Measurements from ENCODE around the gene B3GALT4.
A peak's percentile ranks its signal among the peaks of the same experiment; 100 is the strongest.

The B3GALT4 gene

DNA sequence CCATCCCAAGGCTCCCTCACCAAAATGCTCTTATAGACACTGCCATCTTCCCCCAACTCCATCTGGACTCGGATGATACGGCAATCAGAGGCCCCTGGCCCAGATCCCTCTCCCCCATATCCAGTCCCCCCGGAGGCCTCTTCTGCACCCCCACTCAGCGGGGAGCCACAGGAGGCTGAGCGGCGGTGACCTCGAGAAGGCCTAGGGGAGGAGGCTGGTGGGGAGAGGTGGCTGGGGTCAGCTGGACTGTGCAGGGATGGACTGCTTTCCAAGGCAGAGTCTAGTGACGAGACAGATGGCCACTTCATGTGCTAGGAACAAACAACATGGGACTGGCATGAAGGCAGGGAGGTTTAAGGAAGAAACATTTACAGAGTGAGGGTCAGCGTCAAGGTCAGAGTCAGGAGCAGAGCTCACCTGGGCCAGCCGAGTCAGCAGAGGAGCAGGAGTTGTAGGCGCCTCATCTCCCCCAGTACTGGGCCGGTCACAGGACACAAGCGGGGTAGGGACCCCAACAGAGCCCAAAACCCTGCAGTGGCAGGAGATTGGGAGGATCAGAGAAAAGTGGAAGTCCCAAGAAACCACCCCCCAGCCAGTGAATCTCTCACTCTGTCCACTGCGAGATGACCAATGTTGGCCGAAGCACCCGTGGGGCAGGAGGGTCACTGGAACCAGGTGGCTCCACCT lies 16.2 kb downstream of the B3GALT4 start:
- DNase-seq: no peak

DNA sequence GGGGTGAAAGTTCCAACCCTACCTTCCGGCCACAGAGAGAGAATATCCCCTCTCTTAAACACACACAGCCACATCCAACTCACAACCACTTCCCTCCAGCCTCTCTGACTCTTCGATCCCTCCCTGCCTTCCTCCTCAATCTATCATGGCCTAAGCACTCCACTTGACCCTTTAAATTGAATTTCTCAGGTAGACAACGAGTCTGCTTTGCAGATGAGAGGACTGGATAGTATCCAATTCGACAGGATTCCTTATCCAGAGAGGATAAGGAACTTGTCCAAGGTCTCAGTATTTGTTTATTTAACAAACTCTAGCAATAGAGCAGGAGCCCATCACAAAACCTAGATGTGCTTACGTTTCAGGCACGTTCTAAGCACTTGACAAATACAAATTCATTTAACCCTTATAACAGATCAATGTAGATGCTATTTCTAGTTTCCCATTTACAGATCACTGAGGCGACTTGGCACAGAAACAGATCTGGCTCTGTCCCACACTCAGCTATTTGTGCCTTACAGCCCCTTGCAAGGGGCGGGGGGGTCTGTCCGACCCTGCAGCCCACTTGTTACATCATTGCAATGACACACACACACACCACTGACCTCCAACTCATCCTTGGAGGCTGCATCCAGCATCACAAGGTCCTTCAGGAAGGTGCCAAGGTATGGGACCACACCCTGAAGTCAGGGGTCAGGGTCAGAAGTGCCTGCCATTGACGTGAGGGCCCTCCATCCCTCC lies 17.3 kb downstream of the B3GALT4 start:
- DNase-seq: no peak

DNA sequence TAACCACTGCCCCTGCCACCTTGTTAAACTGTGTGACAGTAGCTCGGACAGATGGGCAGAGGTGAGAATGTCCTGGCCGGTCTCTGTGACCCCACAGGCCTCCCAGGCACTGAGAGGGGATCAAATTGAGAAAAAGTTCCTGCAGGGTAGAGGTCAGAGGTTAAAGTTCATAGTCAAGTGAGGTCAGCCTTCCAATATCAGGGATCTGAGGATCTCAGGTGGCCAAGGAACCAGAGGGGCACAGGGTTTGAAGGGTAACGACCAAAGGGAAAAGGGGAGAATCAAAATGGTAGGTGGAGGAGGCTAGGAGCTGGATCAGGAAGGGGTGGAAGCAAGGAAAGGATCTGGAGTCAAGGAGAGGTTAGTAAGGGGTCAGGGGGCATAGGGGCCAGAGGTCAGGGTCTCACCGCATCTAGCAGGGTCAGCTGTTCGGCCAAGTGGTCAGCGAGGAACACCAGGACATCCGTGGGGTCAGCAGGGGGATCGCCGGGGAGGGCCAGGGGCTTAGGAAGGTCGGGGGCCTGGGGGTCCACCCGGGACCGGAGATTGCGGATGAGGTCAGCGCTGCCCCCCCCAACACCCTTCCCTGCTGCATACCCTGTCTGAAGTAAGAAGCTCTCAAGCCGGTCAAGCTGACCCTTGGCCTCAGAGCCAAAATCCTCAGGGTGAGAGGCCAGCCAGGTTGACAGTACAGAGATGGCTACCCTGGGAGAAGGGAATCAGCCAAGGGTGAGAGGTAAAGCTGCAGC lies 18.9 kb downstream of the B3GALT4 start:
- DNase-seq: no peak

DNA sequence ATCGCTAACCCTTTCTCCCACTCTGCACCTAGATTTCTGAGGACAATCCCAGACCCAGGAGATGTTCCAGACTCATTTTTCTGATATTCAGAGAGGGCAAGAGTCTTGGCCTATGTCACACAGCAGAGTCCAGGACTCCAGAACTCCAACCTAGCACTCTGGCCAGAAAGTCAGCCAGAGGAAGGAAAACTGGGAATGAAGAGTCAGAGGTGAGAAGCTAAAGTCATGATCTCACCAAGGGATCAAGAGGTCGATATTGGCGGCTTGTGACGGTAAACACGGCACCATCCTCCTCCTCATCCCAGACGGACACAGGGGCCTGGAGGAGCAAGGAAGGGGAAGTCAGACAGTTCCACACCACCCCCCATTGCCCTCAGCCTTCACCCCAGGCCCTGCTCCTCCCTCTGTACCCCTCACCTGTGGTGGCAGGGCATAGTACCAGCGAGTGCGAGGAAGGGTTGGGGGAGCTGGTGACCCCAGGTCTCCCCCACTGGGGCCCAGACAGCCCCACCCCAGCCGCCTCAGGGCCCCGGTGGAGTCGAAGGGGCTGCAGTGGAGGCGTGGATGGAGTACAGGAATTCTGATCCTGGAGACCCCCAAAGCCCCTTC lies 20.0 kb downstream of the B3GALT4 start:
- no peak for DNase-seq

DNA sequence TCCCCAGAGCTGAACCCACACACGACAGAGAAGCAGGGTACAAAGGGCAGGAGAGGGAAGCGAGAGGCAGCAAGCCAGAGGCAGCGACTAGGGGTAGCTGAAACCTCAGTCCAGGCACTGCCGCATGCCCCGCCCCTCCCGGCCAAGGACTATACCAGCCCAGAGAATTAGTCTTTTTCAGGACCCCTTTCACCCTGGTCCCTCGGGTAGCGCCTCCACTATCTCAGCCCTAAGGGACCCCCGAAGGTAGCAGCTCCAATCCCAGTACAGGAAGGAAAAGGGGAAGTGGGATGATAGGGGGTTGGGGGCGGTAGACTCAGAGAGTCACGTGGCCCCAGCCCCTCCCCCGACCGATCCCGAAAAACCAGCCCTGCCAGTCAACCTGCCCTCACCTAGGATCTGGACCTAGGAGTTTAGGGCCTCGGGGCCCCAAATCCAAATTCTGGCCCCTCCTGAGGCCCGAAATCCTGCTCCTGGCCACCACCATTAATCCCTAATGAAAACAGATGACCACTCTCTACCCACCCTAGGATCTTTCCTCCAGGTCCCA lies 20.6 kb downstream of the B3GALT4 start:
- peak; percentile 74 for DNase-seq

DNA sequence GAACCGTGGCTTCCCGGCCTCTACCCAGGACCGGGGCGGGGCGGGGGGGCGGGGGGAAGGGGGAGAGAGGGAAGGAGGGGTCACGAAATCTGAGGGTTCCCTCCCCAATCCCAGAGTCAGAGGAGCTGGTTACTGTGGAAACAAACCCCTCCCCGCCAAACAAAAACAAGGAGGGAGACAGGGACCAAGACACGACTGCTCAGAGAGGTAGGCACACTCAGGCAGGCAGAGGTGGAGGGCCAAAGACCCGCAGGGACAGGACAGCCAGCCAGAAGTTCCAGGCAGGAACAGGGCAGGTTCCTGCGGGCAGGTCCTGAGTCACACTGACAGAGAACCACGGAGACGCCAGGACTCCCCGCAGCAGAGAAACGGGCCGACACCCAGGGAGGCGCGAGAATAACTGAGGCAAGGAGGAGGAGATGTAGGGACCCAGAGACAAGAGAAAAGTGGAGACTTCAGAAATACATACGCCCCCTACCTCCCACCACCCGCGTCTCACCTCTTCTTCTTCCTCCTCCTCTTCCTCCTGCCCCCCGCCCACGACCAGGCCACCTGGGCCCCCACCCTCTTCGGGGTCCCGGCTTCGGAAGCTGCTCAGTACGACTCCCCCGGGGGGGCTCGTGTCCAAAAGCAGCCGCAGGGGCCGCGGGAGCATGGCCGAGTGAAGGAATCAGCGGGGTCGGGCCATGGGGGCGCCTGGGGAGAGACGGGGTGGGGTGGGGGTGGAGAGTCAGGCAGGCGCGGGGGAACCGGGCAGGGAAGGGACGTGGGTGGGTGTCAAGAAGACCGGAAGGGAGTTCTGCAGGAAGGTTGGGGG lies 21.2 kb downstream of the B3GALT4 start:
- peak; percentile 85 for DNase-seq

DNA sequence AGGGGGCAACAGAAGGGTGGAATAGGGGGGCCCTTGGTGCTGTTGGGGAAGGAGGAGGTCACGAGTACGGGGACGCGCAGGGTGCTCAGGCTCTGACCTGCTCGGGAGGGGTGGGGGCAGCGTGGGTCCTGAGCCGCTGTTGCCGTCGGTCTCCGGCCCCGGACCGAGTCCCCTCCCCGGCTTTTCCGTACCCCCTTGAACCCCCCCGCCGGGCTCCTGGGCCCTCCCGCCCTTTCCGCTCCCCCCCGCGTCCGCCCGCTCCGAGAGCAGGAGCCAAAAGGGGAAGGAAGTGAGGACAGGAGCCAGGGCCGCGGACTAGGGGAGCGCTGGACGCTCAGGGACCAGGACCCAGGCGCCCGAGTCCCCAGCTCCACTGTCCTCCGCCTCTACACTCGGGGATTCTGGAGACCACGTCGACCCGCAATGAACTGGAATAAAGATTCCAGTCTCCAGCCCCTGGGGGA lies 21.9 kb downstream of the B3GALT4 start, which contains the start of gene RGL2:
TSS of gene RGL2 (minus strand) at position 170 of the 464 bp plus-strand sequence. CDS start 332 bp downstream, outside the sequence.
- DNase-seq: peak; percentile 93

DNA sequence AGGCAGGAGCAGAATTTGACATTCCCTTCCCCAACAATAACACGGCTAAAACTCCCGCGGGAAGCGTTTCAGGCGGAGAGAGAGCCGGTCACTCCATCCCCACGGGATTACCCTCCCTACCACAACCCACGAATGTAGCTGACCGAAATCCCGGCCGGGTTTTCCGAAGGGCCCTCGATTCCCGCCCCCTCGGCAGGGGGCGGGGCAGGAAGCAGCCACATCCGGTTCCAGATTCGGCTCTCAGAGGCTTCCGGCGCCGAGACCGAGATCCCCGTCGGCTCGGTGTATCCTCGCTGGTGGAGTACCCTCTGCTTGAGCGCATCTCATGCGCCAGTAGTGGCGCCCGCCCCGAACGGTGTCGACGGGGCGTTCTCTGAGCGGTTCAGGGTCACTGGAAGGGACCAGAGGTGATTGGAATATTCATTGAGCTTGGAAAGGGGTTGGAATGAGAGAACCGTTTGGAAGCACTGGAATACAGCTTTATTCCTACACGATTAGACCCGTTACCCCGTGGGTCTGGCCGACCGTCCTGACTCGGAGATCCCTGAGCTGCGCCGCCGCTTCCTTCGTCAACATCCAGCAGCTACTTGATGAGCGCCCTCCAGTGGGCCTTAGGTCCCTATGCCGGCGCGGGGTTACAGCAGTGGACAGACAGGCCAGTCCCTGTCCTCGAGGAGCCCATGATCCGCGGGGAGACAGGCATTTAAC lies 22.5 kb downstream of the B3GALT4 start:
- peak; percentile 99 for DNase-seq

DNA sequence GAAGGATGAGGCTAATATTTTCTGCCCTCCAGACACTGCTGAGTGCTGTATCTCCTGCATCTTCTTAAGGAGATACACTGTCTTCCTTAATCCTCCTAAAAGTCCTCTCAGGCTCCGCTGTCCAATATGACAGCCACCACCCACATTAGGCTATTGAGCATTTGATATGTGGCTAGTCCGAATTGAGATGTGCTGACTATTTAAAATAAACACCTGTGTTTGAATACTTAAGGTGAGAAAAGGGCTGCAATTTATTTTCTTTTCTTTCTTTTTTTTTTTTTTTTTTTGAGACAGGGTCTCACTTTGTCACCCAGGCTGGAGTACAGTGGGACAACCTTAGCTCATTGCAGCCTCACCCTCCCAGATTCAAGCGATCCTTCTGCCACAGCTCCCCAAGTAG lies 25.0 kb downstream of the B3GALT4 start:
- no peak for DNase-seq

DNA sequence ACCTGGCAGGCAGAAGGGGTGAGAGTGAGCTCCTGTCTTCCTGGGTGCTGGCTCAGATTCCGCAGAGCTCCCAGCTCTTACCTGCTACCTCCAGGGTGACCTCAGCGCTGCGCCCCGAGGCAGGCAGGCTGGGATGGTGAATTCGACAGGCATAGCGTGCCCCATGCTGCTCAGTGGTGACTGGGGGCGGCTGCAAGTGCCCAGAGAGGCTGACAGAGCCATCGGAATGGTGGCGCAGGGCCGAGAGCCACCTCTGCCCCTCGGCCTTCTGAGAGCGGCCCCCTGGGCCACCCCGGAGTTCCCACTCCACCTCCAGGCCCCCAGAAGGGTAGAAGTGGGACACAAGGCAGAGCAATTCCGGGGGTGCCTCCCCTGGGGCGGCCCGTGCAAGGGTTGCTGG lies 27.3 kb downstream of the B3GALT4 start:
- no peak for DNase-seq

DNA sequence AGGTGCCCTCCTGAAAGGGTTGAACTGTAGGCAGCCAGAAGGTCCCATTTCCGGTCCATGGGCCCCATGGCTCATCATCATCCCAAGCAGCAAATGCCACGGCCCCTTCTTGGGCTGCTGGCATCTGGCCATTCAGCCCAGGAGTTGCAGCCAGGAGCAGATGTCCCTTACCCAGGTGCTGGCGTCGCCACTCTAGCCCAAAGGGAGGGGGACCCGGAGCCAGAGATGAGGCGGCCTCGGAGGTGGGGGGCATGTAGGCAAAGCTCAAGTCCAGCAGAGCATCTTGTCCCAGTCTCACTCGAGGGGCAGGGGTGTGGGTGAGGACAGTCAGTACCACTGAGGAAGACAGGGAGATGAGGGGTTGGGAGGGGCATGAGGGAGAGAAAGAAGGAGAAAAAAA lies 28.1 kb downstream of the B3GALT4 start:
- no peak for DNase-seq

DNA sequence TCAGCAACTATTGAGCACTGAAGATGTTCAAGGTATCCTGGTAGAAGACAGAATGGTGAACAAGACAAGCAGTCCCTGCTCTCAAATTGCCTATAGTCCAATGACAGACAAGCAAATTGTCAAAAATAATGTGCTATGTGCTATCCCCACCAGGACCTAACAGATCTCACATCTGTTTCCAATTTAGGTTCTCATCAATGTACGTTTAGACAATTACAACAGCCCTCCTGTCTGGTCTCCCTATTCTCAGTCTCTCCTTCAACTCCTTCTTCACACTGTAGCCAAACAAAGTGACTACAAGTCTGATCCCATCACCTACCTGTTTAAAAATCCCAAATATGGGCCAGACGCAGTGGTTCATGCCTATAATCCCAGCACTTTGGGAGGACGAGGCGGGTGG lies 29.4 kb downstream of the B3GALT4 start:
- DNase-seq: no peak

DNA sequence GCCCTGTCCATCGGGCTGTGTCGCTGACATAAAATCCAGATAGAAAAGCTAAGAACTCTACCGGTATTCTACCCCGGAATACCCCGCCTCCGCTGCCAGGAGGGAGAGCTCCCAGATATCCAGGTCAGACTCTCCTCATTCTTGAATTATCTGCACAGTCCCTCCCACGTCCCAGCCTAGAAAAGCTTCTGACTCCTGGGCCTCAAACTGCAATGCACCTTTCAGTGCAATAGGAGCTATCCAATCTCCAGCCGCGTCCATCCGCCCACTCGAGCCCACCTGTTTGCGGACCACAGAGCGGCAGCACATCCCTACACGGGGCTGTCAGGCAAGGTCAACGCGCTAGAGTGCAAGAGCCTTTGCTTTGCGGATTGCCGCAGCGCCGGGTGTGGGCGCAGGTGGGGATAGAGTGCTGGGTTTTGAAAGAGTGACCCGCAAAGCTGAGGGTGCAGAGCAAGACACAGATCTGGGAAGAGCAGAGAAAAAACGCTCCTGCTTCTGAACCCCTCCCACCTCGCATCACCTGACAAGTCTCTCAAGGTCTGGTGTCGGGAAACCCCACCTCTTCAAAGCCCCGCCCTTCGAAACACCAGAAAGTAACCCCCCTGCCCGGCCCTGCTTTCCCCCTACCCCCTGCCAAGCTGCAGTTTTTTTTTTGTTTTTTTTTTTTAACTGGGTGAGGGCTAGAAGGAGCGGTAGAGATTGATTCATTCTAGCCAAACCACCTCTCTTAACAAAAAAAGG lies 35.6 kb downstream of the B3GALT4 start:
- peak; percentile 72 for DNase-seq

DNA sequence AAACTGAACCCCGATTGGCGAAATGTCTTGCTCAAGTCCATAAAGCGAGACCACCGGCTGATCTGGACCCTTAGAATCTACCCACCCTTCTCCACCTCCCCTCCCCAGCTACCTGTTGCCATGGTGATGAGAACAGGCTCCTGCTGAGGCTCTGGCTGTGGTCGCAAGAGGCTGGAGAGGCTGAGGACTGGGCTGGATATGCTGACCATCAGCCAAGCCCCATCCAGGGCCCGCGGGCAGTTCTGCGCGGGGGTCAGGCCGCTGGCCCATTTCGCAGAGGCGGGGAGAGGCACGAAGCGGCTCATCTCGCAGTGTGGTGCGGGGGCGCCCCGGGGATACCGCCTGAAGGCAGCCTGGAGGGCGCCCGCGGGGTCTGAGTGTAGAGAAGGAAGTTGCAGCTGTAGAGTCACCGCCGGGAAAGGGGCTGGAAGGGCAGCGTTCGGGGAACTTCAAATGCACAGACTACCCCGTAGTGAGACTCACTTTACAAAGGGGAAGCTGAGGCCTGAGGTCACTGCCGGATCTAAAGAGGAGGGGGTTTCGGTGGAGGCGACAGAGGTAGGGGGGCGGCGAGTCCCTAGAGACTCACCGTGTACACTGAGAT lies 36.3 kb downstream of the B3GALT4 start:
- DNase-seq: peak; percentile 79

DNA sequence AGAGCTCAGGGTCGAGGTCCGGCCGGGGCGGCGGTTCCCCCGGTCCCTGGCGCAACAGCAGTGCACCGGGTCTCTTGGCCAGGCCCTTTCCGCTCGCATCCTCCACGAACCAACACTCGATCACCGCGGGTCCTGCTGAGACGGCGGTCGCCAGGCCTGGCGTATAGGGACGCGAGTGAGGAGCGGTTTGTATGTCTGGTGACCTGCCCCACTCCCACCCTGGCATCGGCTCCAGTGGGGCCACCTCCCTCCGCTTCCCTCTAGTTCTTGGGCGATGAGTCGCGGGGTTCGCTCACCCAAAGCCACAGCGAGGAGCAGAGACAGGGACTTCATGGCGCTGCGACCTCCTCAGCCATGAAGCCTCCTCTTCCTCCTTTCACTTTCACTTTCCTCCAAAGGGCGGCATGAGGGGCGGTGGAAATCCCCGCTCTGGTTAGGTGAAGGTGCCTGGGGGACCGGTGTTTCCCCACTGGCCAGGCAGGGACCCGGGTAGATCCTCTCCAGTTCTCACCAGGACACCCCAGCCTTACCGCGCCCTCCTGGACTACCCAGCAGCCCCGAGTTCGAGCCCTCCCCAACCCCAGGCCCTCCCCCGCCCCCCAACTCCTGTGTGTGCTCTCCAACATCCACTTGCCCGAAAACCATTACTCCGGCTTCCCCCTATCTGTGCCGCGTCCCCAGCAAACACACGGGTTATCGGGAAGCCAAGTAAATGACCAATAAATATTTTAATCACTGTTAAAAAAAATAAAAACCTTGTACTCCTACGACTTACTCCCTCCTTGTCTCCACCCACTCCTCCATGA lies 37.0 kb downstream of the B3GALT4 start, which contains the start of gene TAPBP:
TSS of gene TAPBP (minus strand) at position 370 of the 806 bp plus-strand sequence. CDS start at position 333, 37 bp downstream.
- DNase-seq: peak; percentile 90

DNA sequence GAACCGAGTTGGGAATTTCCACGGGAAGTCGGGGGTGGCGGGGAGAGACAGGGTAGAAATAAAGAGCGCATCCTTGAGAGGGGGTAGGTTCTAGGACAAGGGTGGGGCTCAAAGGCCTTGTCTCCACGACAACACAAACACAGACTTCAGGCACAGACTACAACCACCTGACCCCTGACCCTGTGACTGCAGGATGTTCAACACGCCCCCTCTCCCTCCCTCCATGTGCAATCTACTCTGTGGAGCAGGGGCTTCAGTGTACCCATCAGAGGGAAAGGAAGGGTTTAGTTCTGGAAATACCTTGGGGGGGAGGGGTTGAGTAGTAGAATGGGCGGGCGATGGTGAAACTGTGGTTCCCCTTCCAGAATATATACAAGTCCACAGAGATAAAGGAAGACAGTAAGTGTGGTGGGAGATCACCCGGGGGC lies 37.6 kb downstream of the B3GALT4 start:
- peak; percentile 82 for DNase-seq

DNA sequence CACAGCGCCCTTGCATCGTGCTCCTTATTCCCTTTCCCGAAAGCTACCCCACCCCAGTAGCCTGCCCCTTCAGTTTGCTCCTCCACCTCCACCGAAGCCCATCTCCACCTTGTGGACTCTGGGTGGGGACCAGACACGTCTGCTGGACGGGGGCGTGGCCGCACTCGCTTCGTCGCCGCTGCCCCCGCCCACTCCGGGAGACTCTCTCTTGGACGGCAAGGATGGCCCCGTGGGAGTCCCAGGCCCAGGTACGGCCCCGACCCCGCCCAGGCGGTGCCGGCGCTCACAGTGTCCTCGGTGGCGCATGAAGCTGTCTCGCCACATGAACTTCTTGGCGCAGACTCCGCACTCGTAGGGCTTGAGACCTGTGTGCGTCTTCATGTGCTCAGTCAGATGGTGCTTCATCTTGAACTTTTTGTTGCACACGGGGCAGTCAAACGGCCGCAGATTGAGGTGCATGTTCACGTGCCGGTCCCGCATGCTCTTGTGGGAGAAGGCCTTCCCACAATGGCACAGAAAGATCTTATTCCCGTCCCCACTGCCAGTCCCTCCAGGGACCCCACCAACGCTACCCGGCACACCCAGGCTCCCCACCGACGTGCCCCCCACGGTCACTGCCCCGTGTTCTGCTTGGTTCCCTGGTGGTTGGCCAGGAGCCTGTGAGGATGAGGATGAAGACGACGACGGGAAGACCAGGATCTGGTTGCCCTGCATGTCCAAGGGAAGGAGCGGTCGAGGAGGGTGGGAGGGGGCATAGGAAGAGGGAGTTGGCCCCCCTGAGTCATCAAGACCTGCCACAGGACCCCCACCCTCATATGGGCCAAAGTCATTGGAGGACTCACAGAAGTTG lies 38.2 kb downstream of the B3GALT4 start:
- DNase-seq: peak; percentile 69
